ENCODE measurements around the gene XYLB.

- TF ChIP-seq CTCF (IDR thresholded peaks at IDR 0.05) (no peak), POLR2A (IDR thresholded peaks at IDR 0.05) (no peak), POLR2AphosphoS5 (IDR thresholded peaks at IDR 0.05) (no peak), EP300 (IDR thresholded peaks at IDR 0.05) (no peak)
Measured at GRCh38 chr3:38459499-38460048, 113.0 kb downstream of the XYLB start.

All from suprapubic skin (tissue), 4 donors.